Measurements from ENCODE around the gene SKIC2.

- TF ChIP-seq CEBPB (IDR thresholded peaks at IDR 0.05; ENCODE audit: low read depth, low read length) (no peak), CTCF (conservative IDR thresholded peaks at IDR 0.05; ENCODE audit: low read depth, low read length) (no peak), CHD1 (IDR thresholded peaks at IDR 0.05; ENCODE audit: low read depth, low read length) (no peak), RFX5 (IDR thresholded peaks at IDR 0.05; ENCODE audit: low read depth, low read length) (no peak), POLR2A (IDR thresholded peaks at IDR 0.05; ENCODE audit: low read depth, low read length) (no peak), RAD21 (IDR thresholded peaks at IDR 0.05; ENCODE audit: low read length) (no peak), MXI1 (IDR thresholded peaks at IDR 0.05; ENCODE audit: borderline replicate concordance, low read depth, low read length) (no peak), USF2 (IDR thresholded peaks at IDR 0.05; ENCODE audit: low read depth, low read length) (no peak), RCOR1 (IDR thresholded peaks at IDR 0.05; ENCODE audit: insufficient replicate concordance, low read length) (no peak), ELK1 (IDR thresholded peaks at IDR 0.05; ENCODE audit: borderline replicate concordance, low read depth, low read length) (no peak), MAFK (IDR thresholded peaks at IDR 0.05; ENCODE audit: low read depth, low read length) (no peak), MAZ (IDR thresholded peaks at IDR 0.05; ENCODE audit: borderline replicate concordance, low read depth, low read length) (no peak)
Observed at GRCh38 chr6:31946370-31946885, 12.5 kb upstream of the SKIC2 start.
